GM11168 (cell line): ENCODE measurements around the gene STMP1.
"Not testable (repeated sequence)": the region's sequence is repeated elsewhere in the genome, so short reads cannot be mapped to it uniquely, and the experiment has no call there.

Experiments
- in situ Hi-C: fragments of 300-500 bp; cut with MboI; formaldehyde crosslinking; loops from one replicate; pipeline ENCODE4 v1.12.0; 2022; ENCODE audit warnings: low sequenced_read_pairs; ENCODE audit not compliant: unreplicated experiment

STMP1 gene

DNA sequence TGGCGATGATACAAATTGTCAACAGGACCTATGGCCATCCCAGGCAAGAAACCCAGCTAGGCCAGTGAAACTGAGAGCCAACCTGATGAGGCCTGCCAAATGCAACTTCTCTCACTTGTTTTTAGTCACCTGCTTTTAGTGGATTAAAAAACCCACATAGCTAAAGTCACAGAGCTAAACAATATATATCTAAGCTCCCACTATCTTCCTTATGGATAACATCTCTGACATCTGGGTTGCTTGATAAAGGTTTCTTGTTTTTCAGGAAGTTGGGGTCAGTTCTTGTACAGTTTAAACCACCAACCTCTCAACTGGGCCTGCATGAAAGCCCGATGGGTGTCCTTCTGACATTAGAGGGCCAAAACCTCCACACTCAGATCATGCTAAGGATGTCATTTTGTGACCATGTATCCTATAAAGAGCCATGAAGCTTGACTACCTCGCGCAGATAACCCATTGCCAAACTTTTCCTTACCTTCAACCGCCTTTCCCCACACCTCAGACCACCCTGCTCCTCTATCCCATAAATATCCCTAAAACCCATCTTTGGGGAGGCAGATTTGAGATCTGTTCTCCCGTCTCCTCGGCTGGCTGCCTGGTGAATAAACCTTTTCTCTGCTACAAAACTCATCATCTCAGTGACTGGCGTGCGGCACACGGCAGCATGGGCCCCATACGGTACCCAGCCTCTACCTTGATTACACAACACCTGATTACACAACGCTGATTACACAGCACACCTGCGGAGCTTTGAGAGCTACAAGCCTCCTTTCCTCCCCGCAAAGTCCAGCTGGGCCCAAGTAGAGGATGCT lies 797 bp upstream of the STMP1 start:
- in situ Hi-C loops, result no loop called here

DNA sequence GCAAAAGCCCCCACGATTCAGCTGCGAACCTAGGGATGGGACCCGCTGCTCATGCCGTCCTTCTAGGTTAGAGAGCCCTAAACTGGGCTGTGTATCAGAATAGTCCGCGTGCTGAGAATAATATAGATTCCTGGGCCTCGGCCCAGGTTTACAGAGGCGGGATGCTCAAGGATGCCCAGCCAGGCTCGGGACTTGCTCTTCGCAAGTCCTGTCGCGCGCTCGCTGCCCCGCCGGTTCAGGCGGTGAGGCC lies 266 bp upstream of the STMP1 start:
- in situ Hi-C loops, result no loop called here

DNA sequence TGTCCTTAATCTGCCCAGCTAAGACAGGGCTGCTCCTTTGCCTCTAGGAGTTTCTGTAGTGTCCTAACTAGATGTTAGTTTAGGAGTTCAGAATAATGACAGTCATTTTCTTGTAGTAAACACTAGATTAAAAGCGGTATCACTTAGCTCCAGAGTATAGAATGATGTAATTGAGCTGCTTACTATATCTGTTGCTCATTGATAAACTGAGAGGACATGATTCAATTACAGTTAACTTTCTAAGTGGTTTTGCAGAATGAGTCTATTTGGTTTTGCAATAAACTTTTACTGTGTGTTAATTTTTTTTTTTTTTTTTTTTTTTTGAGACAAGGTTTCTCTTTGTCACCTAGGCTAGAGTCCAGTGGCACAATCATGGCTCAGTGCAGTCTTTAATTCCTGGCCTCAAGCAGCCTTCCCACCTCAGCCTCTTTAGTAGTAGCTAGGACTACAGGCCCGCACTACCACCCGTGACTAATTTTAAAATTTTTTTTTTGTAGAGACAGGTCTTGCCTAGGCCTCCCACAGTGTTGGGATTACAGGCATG lies 1.8 kb downstream of the STMP1 start:
- in situ Hi-C loops, result no loop called here

DNA sequence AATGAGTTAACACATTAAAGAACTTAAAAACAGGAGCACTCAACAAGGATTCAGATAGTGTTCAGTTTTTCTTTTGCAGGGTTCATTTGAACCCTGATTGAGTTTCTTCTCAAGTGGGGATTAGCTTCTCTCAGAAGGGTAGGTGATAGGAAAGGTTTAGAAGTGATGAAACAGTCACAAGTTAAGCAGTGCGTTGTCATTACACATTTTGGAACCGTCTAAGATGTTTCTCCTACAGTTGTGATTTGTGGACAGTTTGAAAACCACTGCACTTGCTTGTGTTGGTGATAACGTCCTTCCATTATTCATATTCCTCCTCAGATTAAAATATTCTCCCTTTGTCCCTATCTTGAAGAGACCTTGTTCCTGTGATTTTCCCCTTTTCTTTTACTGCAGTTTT lies 2.7 kb downstream of the STMP1 start:
- in situ Hi-C loops, result no loop called here

DNA sequence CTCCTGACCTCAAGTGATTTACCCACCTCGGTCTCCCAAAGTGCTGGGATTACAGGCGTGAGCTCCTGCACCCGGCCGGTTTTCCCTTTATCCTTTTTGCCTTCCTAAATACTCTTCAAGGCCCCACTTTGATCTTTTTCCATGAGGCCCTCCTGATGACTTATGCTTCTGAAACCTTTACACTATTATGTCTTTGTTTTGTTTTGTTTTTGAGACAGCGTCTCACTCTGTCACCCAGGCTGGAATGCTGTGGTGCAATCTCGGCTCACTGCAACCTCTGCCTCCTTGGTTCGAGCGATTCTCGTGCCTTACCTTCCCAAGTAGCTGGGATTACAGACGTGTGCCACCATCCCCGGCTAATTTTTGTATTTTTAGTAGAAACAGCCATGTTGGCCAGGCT lies 3.8 kb downstream of the STMP1 start:
- in situ Hi-C loops, result no loop called here

DNA sequence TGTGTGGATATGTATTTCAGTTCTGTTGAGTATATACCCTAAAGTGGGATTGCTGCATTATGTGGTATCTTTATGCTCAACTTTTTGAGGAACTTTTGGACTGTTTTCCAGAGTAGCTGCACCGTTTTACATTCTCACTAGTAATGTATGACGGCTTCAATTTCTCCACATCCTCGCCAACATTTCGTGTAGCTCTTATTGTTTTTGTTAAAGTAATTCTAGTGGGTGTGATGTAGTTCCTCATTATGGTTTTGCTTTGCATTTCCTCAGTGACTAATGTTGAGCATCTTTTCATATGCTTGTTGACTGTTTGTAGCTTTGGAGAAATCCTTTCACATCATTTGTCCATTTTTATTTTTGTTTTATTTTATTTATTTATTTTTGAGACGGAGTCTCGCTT lies 4.5 kb downstream of the STMP1 start:
- in situ Hi-C loops, result no loop called here

DNA sequence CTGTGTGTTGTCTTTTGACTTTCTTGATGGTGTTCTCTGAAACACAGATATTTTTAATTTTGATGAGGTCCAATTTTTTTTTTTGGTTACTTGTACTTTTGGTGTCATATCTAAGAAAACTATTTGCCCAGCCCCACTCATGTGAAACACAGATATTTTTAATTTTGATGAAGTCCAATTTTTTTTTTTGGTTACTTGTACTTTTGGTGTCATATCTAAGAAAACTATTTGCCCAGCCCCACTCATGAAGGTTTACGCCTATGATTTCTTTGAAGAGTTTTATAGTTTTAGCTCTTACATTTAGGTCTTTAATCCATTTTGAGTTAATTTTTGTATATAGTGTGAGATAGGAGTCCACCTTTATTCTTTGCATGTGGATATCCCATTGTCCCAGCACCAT lies 5.3 kb downstream of the STMP1 start:
- in situ Hi-C loops, result not testable (repeated sequence)

DNA sequence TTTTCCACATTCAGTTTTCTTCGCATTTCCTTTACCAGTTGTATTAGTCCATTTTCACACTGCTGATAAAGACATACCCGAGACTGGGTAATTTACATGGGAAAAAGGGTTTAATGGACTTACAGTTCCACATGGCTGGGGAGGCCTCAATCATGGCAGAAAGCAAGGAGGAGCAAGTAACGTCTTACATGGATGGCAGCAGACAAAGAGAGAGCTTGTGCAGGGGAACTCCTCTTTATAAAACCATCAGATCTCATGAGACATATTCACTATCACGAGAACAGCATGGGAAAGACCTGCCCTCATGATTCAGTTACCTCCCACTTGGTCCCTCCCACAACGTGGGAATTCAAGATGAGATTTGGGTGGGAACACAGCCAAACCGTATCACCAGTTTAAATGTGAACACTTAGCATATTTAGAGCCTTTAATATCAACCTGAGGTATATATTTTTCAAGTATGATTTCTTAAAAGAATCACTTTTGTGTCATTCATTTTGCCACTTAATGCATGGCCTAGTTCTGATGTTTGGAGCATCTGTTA lies 6.6 kb downstream of the STMP1 start:
- in situ Hi-C loops, result not testable (repeated sequence)

DNA sequence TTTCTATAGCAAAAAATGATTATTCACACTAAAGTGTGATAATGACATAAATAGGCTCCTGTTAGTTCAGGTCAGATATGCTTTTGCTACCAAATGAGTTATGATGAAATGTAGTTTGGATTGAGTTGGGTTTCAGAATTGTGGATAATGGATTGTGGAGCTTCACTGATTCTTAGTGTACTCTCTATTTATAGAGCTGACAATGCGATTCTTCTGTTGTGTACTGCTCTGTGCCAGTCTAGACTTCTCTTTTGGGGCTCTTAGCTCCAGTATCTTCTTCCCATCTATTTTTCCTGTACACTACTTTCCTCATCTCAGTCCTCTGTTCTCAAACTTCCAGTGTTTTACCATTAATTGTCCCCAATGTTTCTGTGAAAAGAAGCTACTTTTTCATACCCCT lies 7.5 kb downstream of the STMP1 start:
- in situ Hi-C loops, result no loop called here

DNA sequence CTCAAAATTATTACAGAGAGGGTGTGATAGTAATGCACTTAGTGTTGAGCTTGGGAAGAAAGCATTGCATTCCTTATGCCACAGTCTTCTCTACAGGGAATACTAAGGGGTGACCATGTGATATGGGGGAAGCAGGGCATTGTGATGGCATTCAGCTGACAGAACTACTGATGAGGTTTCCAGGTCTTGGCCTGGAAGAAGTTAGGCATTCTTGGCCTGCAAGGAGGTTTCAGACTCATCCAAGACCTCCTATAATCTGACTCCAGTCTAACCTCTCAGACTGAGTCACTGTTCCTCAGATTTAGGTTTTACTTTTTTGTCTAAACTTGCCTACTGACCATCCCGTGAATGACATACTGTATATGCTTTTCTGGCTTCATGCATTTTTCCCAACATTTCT lies 7.9 kb downstream of the STMP1 start:
- in situ Hi-C loops, result no loop called here

DNA sequence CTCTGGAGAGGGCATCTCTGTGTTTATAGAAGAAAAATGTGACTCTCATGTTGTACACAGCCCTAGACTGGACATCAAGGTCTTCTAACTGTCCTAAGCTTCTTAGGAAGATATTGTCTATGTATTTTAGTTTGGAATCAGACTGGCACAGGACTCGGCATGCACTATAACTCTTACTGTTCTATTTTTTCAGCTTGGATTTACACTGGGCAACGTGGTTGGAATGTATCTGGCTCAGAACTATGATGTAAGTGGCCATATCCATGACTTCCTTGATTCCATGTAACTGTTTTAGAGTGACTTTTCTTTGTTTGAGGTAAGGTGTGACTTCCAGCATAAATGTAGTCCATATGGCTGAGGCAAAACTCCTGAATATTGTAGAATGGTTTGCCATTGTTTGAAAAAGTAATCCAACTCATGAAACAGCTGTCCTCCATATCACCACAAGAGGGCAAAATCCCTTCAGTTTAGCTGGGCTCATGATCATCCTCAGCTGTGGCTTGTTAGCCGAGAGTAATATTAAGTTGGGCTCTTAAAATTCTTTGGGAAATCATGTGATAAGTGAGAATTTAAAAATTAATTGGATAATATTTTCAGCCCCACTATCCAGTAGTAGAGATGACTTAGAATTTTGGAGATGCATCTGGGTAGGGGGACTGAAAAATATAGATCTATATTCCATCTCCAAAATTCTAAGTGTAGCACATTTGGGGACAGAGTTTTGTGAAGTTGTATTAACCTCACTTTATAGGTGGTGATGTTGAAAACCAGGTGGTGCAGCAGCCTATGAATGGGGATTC lies 10.4 kb downstream of the STMP1 start:
- in situ Hi-C loops, result no loop called here

DNA sequence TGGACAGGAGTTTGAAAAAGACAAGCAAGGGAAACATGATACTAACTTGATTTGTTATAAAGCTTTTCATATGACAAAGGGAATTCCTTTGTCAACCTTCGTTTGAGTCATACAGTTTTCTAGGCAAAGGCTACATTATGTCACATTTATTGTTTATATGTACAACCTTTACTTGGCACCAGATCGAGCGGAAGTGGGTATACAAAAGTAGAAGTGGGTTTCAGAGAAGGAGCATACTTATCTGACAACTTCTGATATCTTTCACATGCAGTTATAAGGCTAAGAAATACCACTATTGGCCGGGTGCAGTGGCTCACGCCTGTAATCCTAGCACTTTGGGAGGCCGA lies 11.0 kb downstream of the STMP1 start:
- in situ Hi-C loops, result no loop called here

DNA sequence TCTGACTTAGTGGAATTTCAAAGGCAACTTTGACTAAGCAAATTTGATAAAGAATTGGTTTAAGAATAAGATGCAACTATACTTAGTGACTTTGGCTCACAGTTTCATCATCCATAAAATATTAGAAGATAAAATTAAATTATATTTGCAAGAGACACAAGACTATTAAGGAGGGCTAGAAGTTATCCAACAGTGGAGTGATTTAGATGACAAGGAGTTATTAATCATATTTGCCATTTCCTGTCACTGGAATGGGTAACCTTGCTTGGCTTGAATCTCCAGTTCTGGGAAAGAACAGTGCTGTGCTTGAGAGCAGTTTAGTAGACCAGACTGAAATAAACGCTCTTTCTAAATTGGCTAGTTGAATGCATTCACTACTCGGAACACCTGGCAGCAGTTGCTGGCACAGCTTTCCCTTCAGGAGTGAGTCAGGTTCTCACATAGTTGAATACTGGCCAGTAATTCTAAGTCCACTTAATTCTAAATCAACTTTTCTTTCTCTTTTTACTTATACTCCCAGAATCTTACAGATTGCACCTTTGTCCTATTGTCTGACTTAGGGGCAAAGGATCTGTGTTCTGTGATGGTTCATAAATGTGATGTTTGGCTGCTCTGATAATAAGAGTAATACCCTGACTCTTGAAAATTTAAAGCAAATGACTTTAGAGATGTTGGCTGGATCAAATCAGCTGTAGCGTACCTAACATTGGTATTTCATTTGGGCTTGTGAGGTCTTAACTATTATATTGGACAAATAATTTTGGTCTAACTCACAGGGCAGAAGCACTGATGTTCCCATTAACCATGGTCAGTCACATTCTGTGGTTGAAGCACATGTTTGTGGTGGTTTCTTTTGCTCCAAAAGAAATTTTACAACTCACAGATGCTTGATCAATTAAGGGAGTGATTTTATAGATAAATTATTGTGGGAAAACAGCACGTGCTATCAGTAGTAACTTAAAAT lies 16.6 kb downstream of the STMP1 start:
- in situ Hi-C loops, result no loop called here

DNA sequence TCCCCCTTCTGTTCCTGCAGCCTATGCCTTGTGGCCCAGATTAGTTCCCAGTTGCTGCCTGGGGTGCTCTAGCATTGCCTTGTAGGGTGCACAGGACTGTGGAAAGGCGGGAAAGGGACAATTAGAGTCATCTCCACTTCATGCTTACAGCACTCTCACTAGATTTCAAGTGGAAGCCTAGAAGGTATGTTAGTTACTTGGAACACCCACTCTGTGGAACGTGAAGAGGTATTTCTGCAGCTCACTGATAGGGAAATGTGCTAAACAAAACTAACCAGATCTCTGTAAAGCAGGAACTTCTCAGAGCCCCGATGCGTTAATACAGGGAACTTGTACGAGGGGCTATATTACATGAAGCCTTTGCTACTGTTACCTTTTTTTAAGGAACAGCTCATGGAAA lies 19.4 kb downstream of the STMP1 start:
- in situ Hi-C loops, result no loop called here

DNA sequence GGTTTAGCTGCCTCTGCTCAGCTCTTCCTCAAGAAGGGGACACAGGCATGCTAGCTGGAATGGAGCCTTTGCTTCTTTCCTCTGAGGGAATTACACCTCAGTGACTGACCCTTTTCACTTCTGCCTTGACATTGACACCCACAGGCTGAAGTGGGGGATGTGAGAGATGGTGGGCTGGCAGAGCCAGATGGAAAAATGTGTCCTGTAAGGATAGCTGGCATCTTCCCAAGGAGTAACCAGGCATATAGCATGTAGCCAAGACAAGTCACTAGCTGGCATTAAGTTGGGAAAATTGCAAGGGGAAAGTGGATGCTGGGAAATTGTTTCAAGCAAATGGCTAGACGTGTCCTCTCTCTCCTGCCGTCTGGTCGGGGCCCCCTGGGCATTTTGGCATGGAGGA lies 19.9 kb downstream of the STMP1 start:
- in situ Hi-C loops, result no loop called here

DNA sequence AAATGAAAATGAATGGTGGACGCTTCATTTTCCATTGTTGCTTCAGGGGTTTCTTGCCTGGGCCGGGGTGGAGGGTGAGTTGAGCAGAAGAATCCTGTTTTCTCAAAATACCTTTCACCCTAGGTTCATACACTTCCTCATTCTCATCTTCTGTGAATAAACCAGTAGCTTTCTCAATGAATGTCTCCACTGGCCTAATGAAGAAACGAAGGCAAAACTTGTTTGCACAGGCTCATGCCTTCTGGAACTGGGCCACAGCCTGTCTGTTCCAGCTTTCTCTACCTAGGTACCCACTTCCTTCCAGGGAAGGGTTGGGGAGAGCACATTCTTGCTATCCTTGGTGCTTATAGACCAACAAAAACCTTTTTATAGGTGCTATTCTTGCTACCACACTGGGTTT lies 21.3 kb downstream of the STMP1 start:
- in situ Hi-C loops, result no loop called here

DNA sequence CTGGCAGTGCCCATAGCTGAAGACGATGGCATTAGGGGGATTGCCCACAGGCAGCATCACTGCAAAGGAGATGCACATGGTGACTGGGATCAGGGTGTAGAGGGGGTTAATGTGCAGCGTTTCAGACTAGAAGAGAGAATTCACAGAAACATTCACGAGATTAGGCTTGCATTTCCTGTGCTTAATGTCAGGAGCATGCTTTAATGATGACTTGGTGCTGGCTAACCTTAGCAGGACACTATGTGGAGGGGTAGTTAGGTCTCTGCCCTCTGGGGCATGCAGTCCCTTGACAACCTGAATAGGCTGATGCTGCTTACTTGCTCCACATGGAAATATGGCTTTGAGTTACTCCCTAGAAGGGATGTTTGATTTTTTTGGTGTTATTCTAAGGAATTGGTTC lies 21.8 kb downstream of the STMP1 start:
- in situ Hi-C loops, result no loop called here

DNA sequence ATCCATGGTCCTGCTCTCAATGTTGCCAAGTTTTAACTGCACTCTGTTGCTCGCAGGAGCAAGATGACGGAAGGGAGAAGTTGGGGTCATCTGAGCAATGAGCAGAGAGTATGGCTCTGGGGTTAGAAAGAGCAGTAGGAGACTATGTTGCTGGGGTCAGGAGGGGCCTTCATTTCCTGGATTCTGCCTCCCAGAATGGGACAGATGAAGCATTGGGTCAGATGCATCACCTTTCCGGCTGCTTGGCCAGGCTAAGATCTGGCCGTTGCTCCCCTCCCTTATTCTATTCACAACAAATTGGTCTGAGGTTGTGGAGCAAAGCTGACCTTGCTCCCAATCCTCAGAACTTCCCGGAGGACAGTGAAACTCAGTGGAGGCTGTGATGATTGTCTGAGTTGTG lies 22.4 kb downstream of the STMP1 start:
- in situ Hi-C loops, result no loop called here

DNA sequence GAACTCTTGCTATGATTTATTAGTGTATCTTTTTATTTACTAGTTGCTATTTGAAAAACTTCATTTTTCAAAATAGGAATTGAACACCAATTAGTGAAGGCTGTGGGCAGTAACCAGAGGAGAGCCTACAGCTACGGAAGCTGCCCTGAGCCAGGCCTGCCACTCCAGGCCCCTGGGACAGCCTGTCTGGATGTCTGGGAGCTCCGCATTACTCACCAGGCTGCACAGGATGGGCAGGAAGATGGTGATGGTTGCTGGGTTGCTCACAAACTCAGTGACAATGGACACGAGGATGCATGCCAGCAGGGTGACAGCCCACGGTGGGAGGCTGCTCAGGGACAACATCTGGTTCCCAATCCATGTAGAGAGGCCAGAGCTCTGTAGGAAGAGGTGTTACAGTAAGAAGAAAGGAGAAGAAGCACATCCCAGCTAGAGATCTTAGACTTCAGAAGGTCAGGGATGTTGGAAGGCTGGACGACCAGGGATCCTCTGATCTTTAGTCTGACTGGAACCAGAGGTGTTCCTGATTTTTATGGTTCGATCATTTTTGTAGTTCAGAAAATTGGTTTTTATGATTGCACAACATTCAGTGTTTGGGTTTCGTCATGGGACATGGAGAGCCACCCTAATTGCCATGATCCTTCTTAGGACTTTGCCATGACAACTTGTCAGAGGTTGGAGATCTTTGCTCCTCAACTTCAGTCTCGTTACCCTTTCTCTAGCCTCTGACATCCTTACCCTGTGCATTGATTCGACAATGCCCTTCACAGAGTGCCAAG lies 23.2 kb downstream of the STMP1 start:
- in situ Hi-C loops, result no loop called here

DNA sequence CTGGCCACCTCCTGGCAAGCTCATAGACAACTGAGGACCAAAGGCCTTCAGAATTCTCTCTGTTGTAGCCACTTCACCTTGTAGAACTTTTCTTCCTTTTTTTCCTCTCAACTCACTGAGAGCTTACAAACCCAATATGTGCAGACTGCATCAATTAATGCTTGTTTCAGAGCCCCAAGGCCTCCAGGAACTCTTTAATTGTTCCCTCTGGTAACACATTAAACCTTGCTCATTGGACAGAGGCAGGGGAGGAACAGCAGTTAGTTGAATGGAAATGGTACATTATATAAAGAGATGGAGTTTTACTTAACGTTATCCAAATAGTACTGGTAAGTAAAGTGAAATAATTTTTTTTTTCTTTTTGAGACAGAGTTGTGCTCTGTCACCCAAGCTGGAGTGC lies 25.2 kb downstream of the STMP1 start:
- in situ Hi-C loops, result no loop called here
